H1 (cell line): Measurements from ENCODE around the gene LIPG. TPM values are rescaled to one million over a fixed set of nuclear protein-coding genes. Genes with fewer than 3 reads are reported as not detected.

Source experiments
- CTCF ChIA-PET: fragments of 300-600 bp; sonication (Branson Sonifier 250); formaldehyde crosslinking; loops from one replicate; lab custom pipeline; 2021; ENCODE audit not compliant: partially characterized antibody; lab: Charles Lee
- POLR2A ChIA-PET: fragments of 300-600 bp; sonication (Branson Sonifier 250); formaldehyde crosslinking; loops from one replicate; lab custom pipeline; 2021; ENCODE audit warnings: inconsistent platforms; ENCODE audit not compliant: partially characterized antibody; lab: Charles Lee
- DNase-seq, 2 experiments: peaks; one replicate each; pipeline versions ENCODE4 v3.0.0 to v3.0.0-alpha.2; 2010 to 2022; ENCODE audit warnings: low spot score in 2 of 2, low read depth in 1 of 2, mixed read lengths in 1 of 2
- FAIRE-seq: peaks from 2 replicates; lab custom pipeline; 2011; peaks lifted over from hg19 to GRCh38; lab: Jason Lieb, UNC
- H2AFZ ChIP-seq: 2 replicates; pipeline ENCODE4 v1.8.1; 2012; ENCODE audit warnings: low read length, inconsistent platforms
- H2AK5ac ChIP-seq: 2 replicates; pipeline ENCODE4 v1.6.1; 2013; ENCODE audit warnings: low read depth, low read length
- H2BK120ac ChIP-seq: replicated peaks from 2 replicates; pipeline ENCODE3; 2013; ENCODE audit warnings: low read depth, low read length, inconsistent platforms
- H2BK12ac ChIP-seq: 2 replicates; pipeline ENCODE4 v1.6.1; 2013; ENCODE audit warnings: low read depth, low read length
- H2BK15ac ChIP-seq: 2 replicates; pipeline ENCODE4 v1.6.1; 2013; ENCODE audit warnings: low read length
- H2BK20ac ChIP-seq: 2 replicates; pipeline ENCODE4 v1.6.1; 2013; ENCODE audit warnings: low read length
- H2BK5ac ChIP-seq: 2 replicates; pipeline ENCODE4 v1.6.1; 2013; ENCODE audit warnings: low read depth, low read length
- H3K14ac ChIP-seq: 2 replicates; pipeline ENCODE4 v1.6.1; 2013; ENCODE audit warnings: inconsistent platforms; ENCODE audit not compliant: insufficient read length
- H3K18ac ChIP-seq: 2 replicates; pipeline ENCODE4 v1.6.1; 2013; ENCODE audit warnings: low read length; ENCODE audit errors: extremely low read depth
- H3K23ac ChIP-seq: 2 replicates; pipeline ENCODE4 v1.6.1; 2013; ENCODE audit warnings: inconsistent platforms; ENCODE audit not compliant: insufficient read length
- H3K23me2 ChIP-seq: 2 replicates; pipeline ENCODE4 v1.6.1; 2013; ENCODE audit warnings: low read depth, low read length
- H3K27ac ChIP-seq: 2 replicates; pipeline ENCODE4 v1.6.1; 2011; ENCODE audit warnings: low read depth, low read length, inconsistent platforms
- H3K27me3 ChIP-seq, 4 experiments: replicated peaks in 1 of 4; 1 replicate in 1 of 4; 2 replicates in 3 of 4; pipeline versions ENCODE4 v1.6.1 to v1.8.1; 2011 to 2013; ENCODE audit warnings: low read length in 3 of 4, mild to moderate bottlenecking in 3 of 4, inconsistent platforms in 2 of 4, mixed read lengths in 2 of 4, moderate library complexity in 1 of 4; ENCODE audit not compliant: control insufficient read depth in 3 of 4, insufficient read depth in 3 of 4; ENCODE audit errors: extremely low read depth in 1 of 4
- H3K36me3 ChIP-seq, 4 experiments: 2 replicates each; pipeline versions ENCODE4 v1.6.1 to v1.8.1; 2011 to 2013; ENCODE audit warnings: mild to moderate bottlenecking in 4 of 4, low read length in 3 of 4, moderate library complexity in 2 of 4, control low read depth in 1 of 4, inconsistent platforms in 1 of 4; ENCODE audit not compliant: insufficient read depth in 4 of 4, control insufficient read depth in 2 of 4
- H3K4ac ChIP-seq: replicated peaks from 2 replicates; pipeline ENCODE3; 2013; ENCODE audit warnings: low read length, low read depth, mixed read lengths, inconsistent platforms; ENCODE audit not compliant: insufficient read length
- H3K4me1 ChIP-seq, 4 experiments: replicated peaks in 1 of 4; 1 replicate in 1 of 4; 2 replicates in 3 of 4; pipeline versions ENCODE4 v1.6.1 to v1.8.1; 2011 to 2013; ENCODE audit warnings: low read length in 3 of 4, inconsistent platforms in 2 of 4, mixed read lengths in 1 of 4; ENCODE audit not compliant: insufficient read depth in 4 of 4, control insufficient read depth in 3 of 4
- H3K4me2 ChIP-seq, 2 experiments: 2 replicates each; pipeline versions ENCODE4 v1.6.1 to v1.8.1; 2011 to 2013; ENCODE audit warnings: low read depth in 2 of 2, low read length in 2 of 2, control low read depth in 1 of 2, inconsistent platforms in 1 of 2, mild to moderate bottlenecking in 1 of 2; ENCODE audit not compliant: insufficient read depth in 1 of 2
- H3K4me3 ChIP-seq, 4 experiments: fragments of 200-600, 300-600 bp in 1 of 4; sonication (generic), shearing (Covaris generic), sonication (Bioruptor Twin) in 1 of 4; 2 replicates each; pipeline versions ENCODE4 v1.5.1 to v1.8.1; 2011 to 2016; ENCODE audit warnings: low read length in 4 of 4, low read depth in 3 of 4, control low read depth in 2 of 4, inconsistent platforms in 2 of 4, mild to moderate bottlenecking in 2 of 4, mixed read lengths in 1 of 4, moderate library complexity in 1 of 4; ENCODE audit not compliant: insufficient read depth in 2 of 4; ENCODE audit errors: extremely low read depth in 1 of 4
- H3K56ac ChIP-seq: replicated peaks from 2 replicates; pipeline ENCODE3; 2013; ENCODE audit warnings: low read depth, mild to moderate bottlenecking, mixed read lengths, low read length, inconsistent platforms; ENCODE audit not compliant: insufficient read length
- H3K79me1 ChIP-seq: 2 replicates; pipeline ENCODE4 v1.6.1; 2013; ENCODE audit warnings: low read depth, low read length, control low read depth
- H3K79me2 ChIP-seq, 2 experiments: 2 replicates each; pipeline versions ENCODE4 v1.6.1 to v1.8.1; 2012 to 2013; ENCODE audit warnings: low read length in 2 of 2, mild to moderate bottlenecking in 2 of 2, inconsistent platforms in 1 of 2; ENCODE audit not compliant: insufficient read depth in 2 of 2, control insufficient read depth in 1 of 2
- H3K9ac ChIP-seq, 4 experiments: replicated peaks in 1 of 4; 1 replicate in 1 of 4; 2 replicates in 3 of 4; pipeline versions ENCODE4 v1.6.1 to v1.8.1; 2011 to 2013; ENCODE audit warnings: low read depth in 3 of 4, low read length in 3 of 4, control low read depth in 2 of 4, mild to moderate bottlenecking in 2 of 4, moderate library complexity in 2 of 4, inconsistent platforms in 1 of 4; ENCODE audit errors: extremely low read depth in 1 of 4
- H3K9me3 ChIP-seq, 2 experiments: 2 replicates each; pipeline versions ENCODE4 v1.6.1 to v1.8.1; 2012 to 2013; ENCODE audit warnings: mild to moderate bottlenecking in 2 of 2, moderate library complexity in 2 of 2, control low read depth in 1 of 2, inconsistent platforms in 1 of 2, low read depth in 1 of 2, low read length in 1 of 2, mixed read lengths in 1 of 2; ENCODE audit not compliant: insufficient read depth in 2 of 2
- H4K20me1 ChIP-seq, 2 experiments: replicated peaks in 1 of 2; 2 replicates each; pipeline versions ENCODE3 to v1.8.1; 2011 to 2013; ENCODE audit warnings: inconsistent platforms in 2 of 2, low read length in 2 of 2, mild to moderate bottlenecking in 1 of 2; ENCODE audit not compliant: insufficient read depth in 2 of 2, control insufficient read depth in 1 of 2
- H4K5ac ChIP-seq: 2 replicates; pipeline ENCODE4 v1.6.1; 2013; ENCODE audit warnings: low read length, low read depth, mixed read lengths, inconsistent platforms; ENCODE audit not compliant: insufficient read length
- H4K8ac ChIP-seq: 2 replicates; pipeline ENCODE4 v1.8.0; 2013; ENCODE audit warnings: mild to moderate bottlenecking, moderate library complexity, low read length, inconsistent platforms; ENCODE audit not compliant: insufficient read depth; ENCODE audit errors: extremely low read depth
- H4K91ac ChIP-seq: replicated peaks from 2 replicates; pipeline ENCODE3; 2013; ENCODE audit warnings: low read length, mixed read lengths, inconsistent platforms; ENCODE audit not compliant: insufficient read length
- BACH1 ChIP-seq: IDR thresholded peaks from 2 replicates; pipeline ENCODE4 v1.6.1; 2012; ENCODE audit warnings: low read length, improper control_type of control experiment
- CEBPB ChIP-seq: IDR thresholded peaks from 2 replicates; pipeline ENCODE4 v1.6.1; 2012; ENCODE audit warnings: low read depth, low read length
- E2F6 ChIP-seq: IDR thresholded peaks from 2 replicates; pipeline ENCODE4 v1.6.1; 2012; ENCODE audit warnings: inconsistent platforms
- GTF2F1 ChIP-seq: IDR thresholded peaks from 2 replicates; pipeline ENCODE4 v1.6.1; 2012; ENCODE audit warnings: low read depth, low read length, improper control_type of control experiment, borderline replicate concordance
- HDAC6 ChIP-seq: IDR thresholded peaks from one replicate; pipeline ENCODE4 v1.7.1; 2012; ENCODE audit warnings: low read depth, mild to moderate bottlenecking, inconsistent platforms, low read length, moderate library complexity
- KDM1A ChIP-seq: fragments of 200-600, 300-600 bp; sonication (generic); IDR thresholded peaks from 2 replicates; pipeline ENCODE4 v1.7.1; 2016; ENCODE audit warnings: mild to moderate bottlenecking, low read length, borderline replicate concordance
- KDM5A ChIP-seq: fragments of 200-600 bp; IDR thresholded peaks from 2 replicates; pipeline ENCODE4 v1.7.1; 2012; ENCODE audit warnings: mild to moderate bottlenecking, low read length, inconsistent platforms, mixed read lengths
- SP1 ChIP-seq: IDR thresholded peaks from 2 replicates; pipeline ENCODE4 v1.6.1; 2011; ENCODE audit warnings: low read depth, low read length
- TBP ChIP-seq: IDR thresholded peaks from 2 replicates; pipeline ENCODE4 v1.6.1; 2011; ENCODE audit warnings: low read depth, low read length, improper control_type of control experiment
- WGBS, 2 experiments: shearing (Covaris generic) in 1 of 2; methylation state at CpG; one replicate each; pipeline versions ENCODE4 v1.1.6 to v1.1.7; 2013 to 2015; ENCODE audit warnings: low lambda C conversion rate in 2 of 2, mixed read lengths in 2 of 2, inconsistent platforms in 1 of 2, low coverage in 1 of 2, missing lambda C conversion rate in 1 of 2; ENCODE audit not compliant: insufficient replicate concordance in 2 of 2, insufficient coverage in 1 of 2, insufficient read length in 1 of 2; ENCODE audit errors: extremely low coverage in 1 of 2, missing lambda C conversion rate in 1 of 2; 5-methylcytosine and 5-hydroxymethylcytosine counted together
- polyA plus RNA-seq, 7 experiments: library from polyadenylated mRNA; depleted of rRNA in 3 of 7; stranded (reverse) in 5 of 7; unstranded in 2 of 7; fragments of >200 nt in 5 of 7; fragments of 200-250 nt in 2 of 7; gene quantifications; 1 replicate in 5 of 7; 2 replicates in 1 of 7; 4 replicates in 1 of 7; pipeline versions ENCODE4 v1.2.1 to v1.2.3, GENCODE V29; 2011 to 2013; ENCODE audit warnings: missing spikeins in 2 of 7, mixed read lengths in 2 of 7
- total RNA-seq: library from RNA; stranded (reverse); fragmentation: NEBNext Ultra II Directional; extraction: Animal tissue kit (Norgen Biotek cat#: 25700); gene quantifications from 2 replicates; pipeline ENCODE4 v1.2.1, GENCODE V29; 2021

Gene LIPG
- total and polyA plus RNA-seq, 2 of the 8 experiments (the other 6 are each of a cell fraction or from before 2014, with no cell fraction given): 9.2 to 9.8 TPM

GRCh38 chr18:49584394-49584793 is 22.5 kb downstream of the LIPG start:
- no peak for FAIRE-seq
- Histone ChIP-seq H3K9ac (no peak overlapping the region), H2AFZ (no peak overlapping the region), H3K23me2 (no peaks in the 10 kb centered on the region; the same call in 1 of the 2 replicates), H3K36me3 (peaks cover 0 to 13% (median 4%) of the 10 kb centered on the region in 4 experiments; a peak in 5 of 8 replicates), H2BK120ac (no peak overlapping the region), H3K9me3 (no peaks in the 10 kb centered on the region), H4K8ac (no peak overlapping the region), H2BK5ac (no peak overlapping the region), H3K18ac (no peak overlapping the region), H3K4ac (no peak overlapping the region), H3K56ac (no peak overlapping the region), H2BK15ac (no peak overlapping the region), H4K91ac (no peak overlapping the region), H2BK12ac (no peak overlapping the region), H3K27ac (no peak overlapping the region), H2AK5ac (no peak overlapping the region), H3K27me3 (no peaks in the 10 kb centered on the region), H3K4me2 (no peak overlapping the region), H2BK20ac (no peak overlapping the region)
- no peak for DNase-seq
- WGBS, 2 experiments: 85% methylated on average over 3 of the region's 3 CpGs; no CpG with 5 or more reads in 1 of the 2 experiments
- POLR2A ChIA-PET: no interaction called here
- TF ChIP-seq KDM1A (no peak), GTF2F1 (no peak), SP1 (no peak), BACH1 (no peak), TBP (no peak), HDAC6 (no peak), E2F6 (no peak), CEBPB (no peak), KDM5A (no peak)
- TF ChIP-seq, all 59 proteins: peak for 0
- Histone ChIP-seq H4K5ac (no peak overlapping the region), H4K20me1 (peaks cover 0 to 3% of the 10 kb centered on the region in 2 experiments), H3K79me2 (no peaks in the 10 kb centered on the region), H3K79me1 (no peaks in the 10 kb centered on the region), H3K4me1 (peaks cover 0 to 7% (median 3%) of the 10 kb centered on the region in 4 experiments; a peak in 1 of 7 replicates), H3K23ac (no peak overlapping the region), H3K4me3 (no peak overlapping the region), H3K14ac (no peak overlapping the region)
- CTCF ChIA-PET: interaction anchor here (0.6 to 2.1 kb wide), 3 partner anchors 22 to 121 kb away, joined by 4 to 6 read pairs (median 5); no protein-coding TSS in a partner anchor
